H9 (cell line): ENCODE results near the gene ETF1. TPM values are rescaled to one million over a fixed set of nuclear protein-coding genes. Genes with fewer than 3 reads are reported as not detected.

Experiments used
- DNase-seq: peaks from one replicate; pipeline ENCODE4 v3.0.0-alpha.2; 2017
- H2AFZ ChIP-seq: one replicate; pipeline ENCODE4 v1.6.1; 2013; ENCODE audit warnings: mild to moderate bottlenecking, low read length, control low read depth, moderate library complexity
- H2AK5ac ChIP-seq: 2 replicates; pipeline ENCODE4 v1.6.1; 2013; ENCODE audit warnings: low read length, control low read depth, mixed read lengths; ENCODE audit not compliant: insufficient read length
- H2BK120ac ChIP-seq: one replicate; pipeline ENCODE4 v1.6.1; 2013; ENCODE audit warnings: low read depth, mild to moderate bottlenecking, low read length, control low read depth, inconsistent platforms; ENCODE audit not compliant: poor library complexity, severe bottlenecking
- H2BK12ac ChIP-seq: 2 replicates; pipeline ENCODE4 v1.6.1; 2013; ENCODE audit warnings: low read length, control low read depth, mixed read lengths, low read depth; ENCODE audit not compliant: insufficient read length
- H2BK15ac ChIP-seq: 2 replicates; pipeline ENCODE4 v1.6.1; 2013; ENCODE audit warnings: low read depth, low read length, control low read depth
- H2BK20ac ChIP-seq: one replicate; pipeline ENCODE4 v1.6.1; 2013; ENCODE audit warnings: low read depth, mild to moderate bottlenecking, low read length, control low read depth, inconsistent platforms; ENCODE audit not compliant: poor library complexity, severe bottlenecking
- H2BK5ac ChIP-seq: 2 replicates; pipeline ENCODE4 v1.6.1; 2013; ENCODE audit warnings: low read length, control low read depth, mixed read lengths; ENCODE audit not compliant: insufficient read length
- H3K14ac ChIP-seq: 2 replicates; pipeline ENCODE4 v1.6.1; 2013; ENCODE audit warnings: low read length, control low read depth; ENCODE audit not compliant: insufficient read depth
- H3K18ac ChIP-seq: 2 replicates; pipeline ENCODE4 v1.6.1; 2013; ENCODE audit warnings: low read depth, mild to moderate bottlenecking, mixed read lengths, low read length, control low read depth; ENCODE audit not compliant: insufficient read length
- H3K23ac ChIP-seq: 2 replicates; pipeline ENCODE4 v1.6.1; 2013; ENCODE audit warnings: low read length, control low read depth, mixed read lengths, low read depth; ENCODE audit not compliant: insufficient read length
- H3K23me2 ChIP-seq: 2 replicates; pipeline ENCODE4 v1.6.1; 2013; ENCODE audit warnings: low read depth, mild to moderate bottlenecking, mixed read lengths, low read length, control low read depth; ENCODE audit not compliant: insufficient read length, poor library complexity, severe bottlenecking
- H3K27ac ChIP-seq: 2 replicates; pipeline ENCODE4 v1.5.1; 2013; ENCODE audit warnings: low read length, control low read depth, mixed read lengths, low read depth; ENCODE audit not compliant: insufficient read length
- H3K27me3 ChIP-seq: 2 replicates; pipeline ENCODE4 v1.6.1; 2013; ENCODE audit warnings: low read length, control low read depth, inconsistent platforms; ENCODE audit not compliant: insufficient read depth
- H3K4ac ChIP-seq: 2 replicates; pipeline ENCODE4 v1.6.1; 2013; ENCODE audit warnings: low read depth, mild to moderate bottlenecking, control low read depth, inconsistent platforms, low read length, moderate library complexity
- H3K4me1 ChIP-seq: 2 replicates; pipeline ENCODE4 v1.6.1; 2013; ENCODE audit warnings: low read length, control low read depth, inconsistent platforms; ENCODE audit not compliant: insufficient read depth
- H3K4me2 ChIP-seq: 2 replicates; pipeline ENCODE4 v1.6.1; 2013; ENCODE audit warnings: low read length, control low read depth, mixed read lengths; ENCODE audit not compliant: insufficient read length, insufficient read depth
- H3K56ac ChIP-seq: 2 replicates; pipeline ENCODE4 v1.6.1; 2013; ENCODE audit warnings: low read depth, mild to moderate bottlenecking, mixed read lengths, low read length, control low read depth; ENCODE audit not compliant: insufficient read length
- H3K79me1 ChIP-seq: 2 replicates; pipeline ENCODE4 v1.6.1; 2013; ENCODE audit warnings: low read depth, mild to moderate bottlenecking, moderate library complexity, low read length, control low read depth, inconsistent platforms; ENCODE audit not compliant: insufficient read depth, poor library complexity, severe bottlenecking
- H3K79me2 ChIP-seq: 2 replicates; pipeline ENCODE4 v1.6.1; 2013; ENCODE audit warnings: low read length, control low read depth, inconsistent platforms; ENCODE audit not compliant: insufficient read depth
- H3K9ac ChIP-seq: 2 replicates; pipeline ENCODE4 v1.6.1; 2013; ENCODE audit warnings: low read length, control low read depth, mixed read lengths; ENCODE audit not compliant: insufficient read length; ENCODE audit errors: extremely low read depth
- H3K9me3 ChIP-seq: one replicate; pipeline ENCODE4 v1.6.1; 2013; ENCODE audit warnings: low read depth, low read length, inconsistent platforms; ENCODE audit not compliant: control insufficient read depth
- H3T11ph ChIP-seq: one replicate; pipeline ENCODE4 v1.6.1; 2013; ENCODE audit warnings: mild to moderate bottlenecking, low read length, control low read depth, inconsistent platforms
- H4K20me1 ChIP-seq: one replicate; pipeline ENCODE4 v1.6.1; 2013; ENCODE audit not compliant: control insufficient read depth, insufficient read length, insufficient read depth
- H4K5ac ChIP-seq: 2 replicates; pipeline ENCODE4 v1.6.1; 2013; ENCODE audit warnings: low read depth, mild to moderate bottlenecking, mixed read lengths, low read length, control low read depth; ENCODE audit not compliant: insufficient read length
- H4K8ac ChIP-seq: replicated peaks from 2 replicates; pipeline ENCODE4 v1.6.1; 2013; ENCODE audit warnings: low read length, control low read depth, mixed read lengths, low read depth; ENCODE audit not compliant: insufficient read length
- H4K91ac ChIP-seq: 2 replicates; pipeline ENCODE4 v1.6.1; 2013; ENCODE audit warnings: low read depth, mild to moderate bottlenecking, moderate library complexity, mixed read lengths, low read length, control low read depth; ENCODE audit not compliant: insufficient read length
- H3K27ac Mint-ChIP-seq, 3 experiments: 2 replicates in 2 of 3; 3 replicates in 1 of 3; pipeline ENCODE4 v1.8.0; 2020 to 2021; ENCODE audit warnings: mixed read lengths in 3 of 3, mild to moderate bottlenecking in 1 of 3, moderate library complexity in 1 of 3
- H3K27me3 Mint-ChIP-seq: 2 replicates; pipeline ENCODE4 v1.8.0; 2021; ENCODE audit warnings: low read depth, mild to moderate bottlenecking, moderate library complexity, mixed read lengths
- H3K36me3 Mint-ChIP-seq, 3 experiments: 2 replicates in 2 of 3; 3 replicates in 1 of 3; pipeline ENCODE4 v1.8.0; 2020 to 2021; ENCODE audit warnings: low read depth in 3 of 3, mixed read lengths in 3 of 3; ENCODE audit not compliant: insufficient read depth in 1 of 3
- H3K4me1 Mint-ChIP-seq, 2 experiments: 2 replicates each; pipeline ENCODE4 v1.8.0; 2020; ENCODE audit warnings: mixed read lengths in 2 of 2
- H3K4me3 Mint-ChIP-seq, 2 experiments: 2 replicates in 1 of 2; 3 replicates in 1 of 2; pipeline ENCODE4 v1.8.0; 2020 to 2021; ENCODE audit warnings: mild to moderate bottlenecking in 2 of 2, mixed read lengths in 2 of 2, moderate library complexity in 1 of 2
- H3K9me3 Mint-ChIP-seq, 2 experiments: 2 replicates in 1 of 2; 3 replicates in 1 of 2; pipeline ENCODE4 v1.8.0; 2020; ENCODE audit warnings: mild to moderate bottlenecking in 2 of 2, mixed read lengths in 2 of 2, moderate library complexity in 1 of 2
- WGBS: extraction: QIAGEN DNeasy Blood & Tissue Kit; methylation state at CpG from one replicate; pipeline ENCODE4 v1.1.7; 2013; ENCODE audit warnings: missing lambda C conversion rate, low lambda C conversion rate, mixed read lengths; ENCODE audit not compliant: insufficient read length; ENCODE audit errors: extremely low coverage; 5-methylcytosine and 5-hydroxymethylcytosine counted together
- total RNA-seq: library from RNA; stranded (reverse); gene quantifications from 2 replicates; pipeline ENCODE4 v1.2.1, GENCODE V29; 2021
- TF ChIP-seq, protein P1 (sequence below): fragments of 200-600 bp; sonication (generic); conservative IDR thresholded peaks from 3 replicates; pipeline ENCODE4 v1.8.0; 2021; ENCODE audit warnings: antibody characterized with exemption, mild to moderate bottlenecking

ETF1 gene
- total RNA-seq, 1 experiment from 2014 or later = 175 TPM

DNA sequence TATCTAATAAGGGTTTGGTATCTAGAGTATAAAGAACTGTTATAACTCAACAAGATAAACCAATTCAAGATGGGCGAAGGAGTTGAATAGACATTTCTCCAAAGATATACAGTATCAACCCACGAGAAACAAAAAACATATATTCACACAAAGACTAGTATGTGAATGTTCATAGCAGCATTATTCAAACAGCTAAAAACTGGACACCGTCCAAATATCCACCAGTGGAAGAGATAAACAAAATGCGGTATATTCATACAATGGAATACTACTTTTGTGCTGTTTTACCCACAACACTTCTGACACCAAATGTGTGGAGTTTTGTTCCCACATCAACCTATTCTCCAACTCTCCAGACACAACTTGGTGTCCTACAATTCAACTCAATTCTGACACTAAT, 44.7 kb downstream of the ETF1 start:
- H3K27ac ChIP-seq = no peak overlapping the region
- H4K20me1 ChIP-seq = no peaks in the 10 kb centered on the region
- no peaks in the 10 kb centered on the region for H3K27me3 Mint-ChIP-seq
- H3T11ph ChIP-seq = no peak overlapping the region
- H3K79me2 ChIP-seq = no peaks in the 10 kb centered on the region
- H3K56ac ChIP-seq = no peak overlapping the region
- H2BK5ac ChIP-seq = no peak overlapping the region
- no peaks in the 10 kb centered on the region for H3K23me2 ChIP-seq
- H2BK120ac ChIP-seq = no peak overlapping the region
- H3K9me3 ChIP-seq = no peaks in the 10 kb centered on the region
- no peaks in the 10 kb centered on the region for H3K27me3 ChIP-seq
- no peaks in the 10 kb centered on the region for H3K79me1 ChIP-seq
- H4K8ac ChIP-seq = no peak overlapping the region
- TF ChIP-seq, protein P1, sequence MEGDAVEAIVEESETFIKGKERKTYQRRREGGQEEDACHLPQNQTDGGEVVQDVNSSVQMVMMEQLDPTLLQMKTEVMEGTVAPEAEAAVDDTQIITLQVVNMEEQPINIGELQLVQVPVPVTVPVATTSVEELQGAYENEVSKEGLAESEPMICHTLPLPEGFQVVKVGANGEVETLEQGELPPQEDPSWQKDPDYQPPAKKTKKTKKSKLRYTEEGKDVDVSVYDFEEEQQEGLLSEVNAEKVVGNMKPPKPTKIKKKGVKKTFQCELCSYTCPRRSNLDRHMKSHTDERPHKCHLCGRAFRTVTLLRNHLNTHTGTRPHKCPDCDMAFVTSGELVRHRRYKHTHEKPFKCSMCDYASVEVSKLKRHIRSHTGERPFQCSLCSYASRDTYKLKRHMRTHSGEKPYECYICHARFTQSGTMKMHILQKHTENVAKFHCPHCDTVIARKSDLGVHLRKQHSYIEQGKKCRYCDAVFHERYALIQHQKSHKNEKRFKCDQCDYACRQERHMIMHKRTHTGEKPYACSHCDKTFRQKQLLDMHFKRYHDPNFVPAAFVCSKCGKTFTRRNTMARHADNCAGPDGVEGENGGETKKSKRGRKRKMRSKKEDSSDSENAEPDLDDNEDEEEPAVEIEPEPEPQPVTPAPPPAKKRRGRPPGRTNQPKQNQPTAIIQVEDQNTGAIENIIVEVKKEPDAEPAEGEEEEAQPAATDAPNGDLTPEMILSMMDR = no peak
- H2BK20ac ChIP-seq = no peak overlapping the region
- H3K4ac ChIP-seq = no peak overlapping the region
- H4K5ac ChIP-seq = no peak overlapping the region
- no peak overlapping the region for H3K18ac ChIP-seq
- no peak overlapping the region for H2AK5ac ChIP-seq
- no peaks in the 10 kb centered on the region for H3K4me1 ChIP-seq
- no peak overlapping the region for H4K91ac ChIP-seq
- H3K36me3 Mint-ChIP-seq = no peaks in the 10 kb centered on the region
- no peak overlapping the region for H3K9ac ChIP-seq
- H3K4me2 ChIP-seq = no peak overlapping the region
- WGBS = no CpG with 5 or more reads among the region's 4 CpGs
- peaks cover 15 to 20% of the 10 kb centered on the region in 2 experiments for H3K4me1 Mint-ChIP-seq
- H3K23ac ChIP-seq = no peak overlapping the region
- no peak overlapping the region for H3K27ac Mint-ChIP-seq
- H3K9me3 Mint-ChIP-seq = no peaks in the 10 kb centered on the region; a peak in 1 of 5 replicates
- no peak overlapping the region for H2BK12ac ChIP-seq
- no peak overlapping the region for H2AFZ ChIP-seq
- DNase-seq = no peak
- H3K14ac ChIP-seq = no peak overlapping the region
- no peak overlapping the region for H2BK15ac ChIP-seq
- H3K4me3 Mint-ChIP-seq = no peak overlapping the region
